ENCODE measurements around the gene DHRS12.

- TF ChIP-seq CTCF (IDR thresholded peaks at IDR 0.05): no peak
- TF ChIP-seq POLR2A (IDR thresholded peaks at IDR 0.05): no peak
Observed at GRCh38 chr13:51761643-51762350, 42.2 kb downstream of the DHRS12 start.

Measured in testis (tissue), 2 donors.